ENCODE results near the gene BCAS1. TPM values are rescaled to one million over a fixed set of nuclear protein-coding genes. Genes with fewer than 3 reads are reported as not detected.

BCAS1 gene, protein sequence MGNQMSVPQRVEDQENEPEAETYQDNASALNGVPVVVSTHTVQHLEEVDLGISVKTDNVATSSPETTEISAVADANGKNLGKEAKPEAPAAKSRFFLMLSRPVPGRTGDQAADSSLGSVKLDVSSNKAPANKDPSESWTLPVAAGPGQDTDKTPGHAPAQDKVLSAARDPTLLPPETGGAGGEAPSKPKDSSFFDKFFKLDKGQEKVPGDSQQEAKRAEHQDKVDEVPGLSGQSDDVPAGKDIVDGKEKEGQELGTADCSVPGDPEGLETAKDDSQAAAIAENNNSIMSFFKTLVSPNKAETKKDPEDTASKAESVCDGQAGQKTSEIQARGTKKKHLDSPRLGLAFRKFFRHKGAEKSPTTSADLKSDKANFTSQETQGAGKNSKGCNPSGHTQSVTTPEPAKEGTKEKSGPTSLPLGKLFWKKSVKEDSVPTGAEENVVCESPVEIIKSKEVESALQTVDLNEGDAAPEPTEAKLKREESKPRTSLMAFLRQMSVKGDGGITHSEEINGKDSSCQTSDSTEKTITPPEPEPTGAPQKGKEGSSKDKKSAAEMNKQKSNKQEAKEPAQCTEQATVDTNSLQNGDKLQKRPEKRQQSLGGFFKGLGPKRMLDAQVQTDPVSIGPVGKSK
- total RNA-seq = under 1 TPM in 4 of 6 experiments, not detected in 2; 0.07 to 0.43 (median 0.15) TPM
- long read RNA-seq = 0 reads

DNA sequence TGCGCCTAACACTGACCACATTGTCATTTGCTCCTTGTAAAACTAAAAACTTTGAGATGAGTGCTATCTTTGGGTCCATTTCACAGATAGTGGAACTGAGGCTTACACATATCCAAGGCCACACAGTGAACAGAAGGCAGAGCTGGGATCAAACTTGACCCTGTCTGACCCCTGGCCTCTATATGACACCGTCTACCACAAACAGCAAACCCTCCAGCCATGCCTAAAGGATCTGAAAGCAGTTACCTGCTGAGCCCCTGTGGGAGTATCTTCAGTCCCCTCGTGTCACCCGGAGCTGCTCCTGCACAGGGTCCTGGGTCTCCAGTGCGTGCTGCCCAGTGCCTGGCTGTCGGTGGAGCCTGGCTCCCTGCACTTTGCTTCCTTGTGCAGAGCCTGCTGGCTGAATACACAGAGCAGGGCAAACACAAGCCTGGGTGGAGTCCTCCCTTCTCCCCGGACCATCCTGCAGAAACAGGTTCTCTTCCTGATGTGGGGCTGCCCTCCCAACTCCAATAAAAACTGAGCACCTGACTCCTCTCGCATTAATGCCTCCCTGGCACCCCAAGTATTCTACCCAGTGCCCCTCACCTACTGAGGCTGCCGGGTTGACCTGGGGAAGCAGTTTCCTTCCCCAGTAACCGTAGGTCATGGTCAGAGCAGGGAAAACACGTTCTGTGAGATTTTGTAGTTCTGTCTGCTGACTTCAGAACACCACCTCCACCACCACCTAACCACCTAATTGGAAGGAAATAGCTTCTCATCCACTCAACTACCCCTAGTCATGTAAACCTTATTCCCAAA, at the start of gene BCAS1:
TSS of gene BCAS1 (minus strand) at position 408 of the 801 bp plus-strand sequence. CDS start 11,876 bp downstream, outside the sequence.
- no peaks in the 10 kb centered on the region for H3K9me3 ChIP-seq
- no peak within 1 kb of the TSS for H3K27ac ChIP-seq

GRCh38 chr20:54119744-54120143, 49.4 kb upstream of the BCAS1 start:
- intact Hi-C loops (cut with DNase I) = no loop called here
- no peaks in the 10 kb centered on the region for H3K27me3 ChIP-seq

More for the DNA sequence above, at the start of gene BCAS1:
- TF ChIP-seq POLR2A (IDR thresholded peaks at IDR 0.05) (no peak), CTCF (IDR thresholded peaks at IDR 0.05) (no peak)
- Histone ChIP-seq H3K4me1 (peaks cover 0 to 10% (median 0%) of the 10 kb centered on the region in 4 donors), H3K36me3 (no peaks in the 10 kb centered on the region), H3K27me3 (no peaks in the 10 kb centered on the region), H3K4me3 (no peak within 1 kb of the TSS)
- peak in 2 of 3 donors; percentile 46 to 62 for DNase-seq
- intact Hi-C loops (cut with DNase I) = no loop called here
- WGBS (ENCODE audit: insufficient coverage, low coverage, low lambda C conversion rate, missing lambda C conversion rate) = 40% methylated on average over 7 of the region's 11 CpGs
- ATAC-seq = peak; percentile 61 to 87 (median 74)

DNA sequence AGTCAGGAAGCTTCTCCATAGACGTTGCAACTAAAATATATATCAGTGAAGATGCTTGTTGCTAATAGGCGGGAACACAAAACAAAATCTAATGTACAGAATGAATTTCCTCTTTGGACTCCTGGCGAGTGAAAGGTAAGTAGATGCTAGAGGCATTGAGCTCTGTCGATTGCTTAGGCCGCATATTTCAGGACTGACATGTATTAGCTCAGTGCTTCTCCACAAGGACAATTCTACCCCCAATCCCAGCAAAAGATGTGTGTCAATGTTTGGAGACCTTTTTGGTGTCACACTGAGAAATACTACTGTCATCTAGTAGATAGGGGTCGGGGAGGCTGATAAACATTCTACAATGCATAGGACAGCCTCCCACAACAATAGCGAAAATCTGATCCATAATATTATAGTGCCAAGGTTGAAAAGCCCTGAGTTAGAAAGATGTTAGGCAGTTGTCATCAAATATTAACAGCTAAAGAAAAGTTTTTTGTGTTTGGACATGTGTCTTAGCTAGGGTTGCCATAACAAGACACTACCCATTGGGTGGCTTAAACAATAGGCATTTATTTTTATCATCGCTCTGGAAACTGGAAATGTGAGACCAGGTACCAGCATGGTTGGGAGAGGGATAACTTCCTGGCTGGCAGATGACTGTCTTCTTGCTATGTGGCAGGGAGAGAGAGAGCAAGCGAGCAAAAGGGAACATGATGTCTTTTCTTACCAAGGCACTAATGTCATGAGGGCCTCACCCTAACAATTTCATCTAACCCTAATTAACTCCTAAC, 48.0 kb upstream of the BCAS1 start:
- no peak overlapping the region for H3K27ac ChIP-seq
- no peaks in the 10 kb centered on the region for H3K9me3 ChIP-seq
- H3K27me3 ChIP-seq = no peaks in the 10 kb centered on the region
- no peaks in the 10 kb centered on the region for H3K36me3 ChIP-seq
- no peak overlapping the region for H3K4me3 ChIP-seq
- peaks cover 0 to 27% (median 6%) of the 10 kb centered on the region in 4 donors for H3K4me1 ChIP-seq
- 69% methylated on average over 7 of the region's 9 CpGs for WGBS (ENCODE audit: insufficient coverage, low coverage, low lambda C conversion rate, missing lambda C conversion rate)
- ATAC-seq (no peak), DNase-seq (no peak)
- no peak for TF ChIP-seq CTCF (IDR thresholded peaks at IDR 0.05)
- intact Hi-C loops (cut with DNase I) = no loop called here

More at GRCh38 chr20:54119744-54120143, 49.4 kb upstream of the BCAS1 start:
- TF ChIP-seq CTCF (IDR thresholded peaks at IDR 0.05) (no peak), POLR2A (IDR thresholded peaks at IDR 0.05) (no peak)
- Histone ChIP-seq H3K4me3 (no peak overlapping the region), H3K4me1 (peaks cover 0 to 21% (median 3%) of the 10 kb centered on the region in 4 donors), H3K36me3 (no peaks in the 10 kb centered on the region), H3K9me3 (no peaks in the 10 kb centered on the region), H3K27ac (no peak overlapping the region)
- WGBS (ENCODE audit: insufficient coverage, low coverage, low lambda C conversion rate, missing lambda C conversion rate) = 72% methylated on average over 2 of the region's 2 CpGs
- DNase-seq (no peak), ATAC-seq (no peak)

Measured in right lobe of liver (tissue), 6 donors.